WERI-Rb-1 (cell line): ENCODE data around the gene ZNF541.

Experiments used
- DNase-seq: peaks from one replicate; pipeline ENCODE4 v3.0.0-alpha.2; 2020
- H3K27ac ChIP-seq: fragments of 250-450 bp; sonication (Bioruptor Pico); 2 replicates; pipeline ENCODE4 v1.5.1; 2020; ENCODE audit warnings: mild to moderate bottlenecking, moderate library complexity
- H3K27me3 ChIP-seq: fragments of 250-450 bp; sonication (Bioruptor Pico); 2 replicates; pipeline ENCODE4 v1.5.1; 2021; ENCODE audit warnings: mild to moderate bottlenecking, low read depth, moderate library complexity; ENCODE audit not compliant: insufficient read depth, severe bottlenecking
- H3K36me3 ChIP-seq: fragments of 250-450 bp; sonication (Bioruptor Pico); 2 replicates; pipeline ENCODE4 v1.5.1; 2020; ENCODE audit warnings: mild to moderate bottlenecking, moderate library complexity
- H3K4me3 ChIP-seq: 2 replicates; pipeline ENCODE4 v1.5.1; 2011; ENCODE audit warnings: low read depth, mild to moderate bottlenecking, control low read depth, low read length
- H3K9me3 ChIP-seq: fragments of 250-450 bp; sonication (Bioruptor Pico); 2 replicates; pipeline ENCODE4 v1.5.1; 2021; ENCODE audit warnings: mild to moderate bottlenecking, moderate library complexity; ENCODE audit not compliant: severe bottlenecking
- TF ChIP-seq, protein P1 (sequence below): IDR thresholded peaks from 2 replicates; pipeline ENCODE4 v1.5.1; 2011; ENCODE audit warnings: low read depth, mild to moderate bottlenecking, control low read depth, inconsistent platforms, low read length

ZNF541 gene

DNA sequence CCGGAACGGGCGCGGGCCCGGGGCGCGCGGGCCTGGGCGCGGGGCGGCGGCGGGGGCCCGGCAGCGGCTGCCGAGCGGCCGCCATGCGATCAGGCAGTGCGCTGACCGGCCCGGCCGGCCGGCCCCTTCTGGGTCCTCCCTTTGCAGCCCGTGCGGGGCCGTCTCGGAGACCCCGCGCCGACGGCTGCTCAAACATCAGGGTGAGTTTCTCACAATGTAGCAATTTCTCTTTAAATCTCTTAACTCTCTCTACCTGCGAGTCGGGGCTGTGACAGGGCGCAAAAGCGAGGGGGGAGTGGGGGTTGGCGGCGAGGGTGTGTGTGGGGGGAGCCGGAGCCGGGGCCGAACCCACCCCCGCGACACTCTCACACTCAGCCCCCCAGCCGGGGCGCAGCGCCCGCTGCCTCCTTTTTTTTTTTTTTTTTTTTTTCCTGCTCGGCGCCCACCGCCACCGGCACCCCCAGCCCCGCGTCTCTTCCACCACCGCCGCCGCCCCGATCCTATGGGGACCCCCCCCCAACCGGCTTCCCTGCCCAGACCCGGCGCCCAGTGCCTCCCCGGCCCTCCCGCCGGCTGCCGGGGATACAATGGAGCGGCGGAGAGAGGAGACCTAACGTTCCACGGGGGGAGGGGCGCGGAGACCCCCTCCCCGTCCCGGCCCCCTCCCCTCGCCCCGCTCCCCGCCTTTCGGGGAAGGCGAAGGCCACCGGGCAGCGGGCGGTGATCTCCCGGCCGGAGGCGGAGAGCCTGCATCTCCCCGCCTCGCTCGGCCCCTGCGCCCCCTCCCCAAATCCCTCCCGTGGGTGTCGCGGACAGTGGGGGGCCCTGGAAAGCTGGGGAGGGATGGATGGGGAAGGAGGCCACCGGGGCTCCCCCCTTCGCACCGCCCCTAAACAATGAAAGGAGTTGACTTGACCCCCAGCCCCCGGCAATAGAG is 36.3 kb upstream of the ZNF541 start, which contains the start of gene BICRA:
Gene BICRA (plus strand): TSS at position 166 of the 937 bp plus-strand sequence. CDS start 64,441 bp downstream, outside the sequence.
- TF ChIP-seq, protein P1, sequence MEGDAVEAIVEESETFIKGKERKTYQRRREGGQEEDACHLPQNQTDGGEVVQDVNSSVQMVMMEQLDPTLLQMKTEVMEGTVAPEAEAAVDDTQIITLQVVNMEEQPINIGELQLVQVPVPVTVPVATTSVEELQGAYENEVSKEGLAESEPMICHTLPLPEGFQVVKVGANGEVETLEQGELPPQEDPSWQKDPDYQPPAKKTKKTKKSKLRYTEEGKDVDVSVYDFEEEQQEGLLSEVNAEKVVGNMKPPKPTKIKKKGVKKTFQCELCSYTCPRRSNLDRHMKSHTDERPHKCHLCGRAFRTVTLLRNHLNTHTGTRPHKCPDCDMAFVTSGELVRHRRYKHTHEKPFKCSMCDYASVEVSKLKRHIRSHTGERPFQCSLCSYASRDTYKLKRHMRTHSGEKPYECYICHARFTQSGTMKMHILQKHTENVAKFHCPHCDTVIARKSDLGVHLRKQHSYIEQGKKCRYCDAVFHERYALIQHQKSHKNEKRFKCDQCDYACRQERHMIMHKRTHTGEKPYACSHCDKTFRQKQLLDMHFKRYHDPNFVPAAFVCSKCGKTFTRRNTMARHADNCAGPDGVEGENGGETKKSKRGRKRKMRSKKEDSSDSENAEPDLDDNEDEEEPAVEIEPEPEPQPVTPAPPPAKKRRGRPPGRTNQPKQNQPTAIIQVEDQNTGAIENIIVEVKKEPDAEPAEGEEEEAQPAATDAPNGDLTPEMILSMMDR = no peak
- Histone ChIP-seq H3K9me3 (peaks cover 3% of the 10 kb centered on the region), H3K27me3 (no peaks in the 10 kb centered on the region), H3K4me3 (peak within 1 kb of the TSS; percentile 81), H3K27ac (peak within 1 kb of the TSS; percentile 96), H3K36me3 (peaks cover 5% of the 10 kb centered on the region)
- DNase-seq = peak; percentile 79

DNA sequence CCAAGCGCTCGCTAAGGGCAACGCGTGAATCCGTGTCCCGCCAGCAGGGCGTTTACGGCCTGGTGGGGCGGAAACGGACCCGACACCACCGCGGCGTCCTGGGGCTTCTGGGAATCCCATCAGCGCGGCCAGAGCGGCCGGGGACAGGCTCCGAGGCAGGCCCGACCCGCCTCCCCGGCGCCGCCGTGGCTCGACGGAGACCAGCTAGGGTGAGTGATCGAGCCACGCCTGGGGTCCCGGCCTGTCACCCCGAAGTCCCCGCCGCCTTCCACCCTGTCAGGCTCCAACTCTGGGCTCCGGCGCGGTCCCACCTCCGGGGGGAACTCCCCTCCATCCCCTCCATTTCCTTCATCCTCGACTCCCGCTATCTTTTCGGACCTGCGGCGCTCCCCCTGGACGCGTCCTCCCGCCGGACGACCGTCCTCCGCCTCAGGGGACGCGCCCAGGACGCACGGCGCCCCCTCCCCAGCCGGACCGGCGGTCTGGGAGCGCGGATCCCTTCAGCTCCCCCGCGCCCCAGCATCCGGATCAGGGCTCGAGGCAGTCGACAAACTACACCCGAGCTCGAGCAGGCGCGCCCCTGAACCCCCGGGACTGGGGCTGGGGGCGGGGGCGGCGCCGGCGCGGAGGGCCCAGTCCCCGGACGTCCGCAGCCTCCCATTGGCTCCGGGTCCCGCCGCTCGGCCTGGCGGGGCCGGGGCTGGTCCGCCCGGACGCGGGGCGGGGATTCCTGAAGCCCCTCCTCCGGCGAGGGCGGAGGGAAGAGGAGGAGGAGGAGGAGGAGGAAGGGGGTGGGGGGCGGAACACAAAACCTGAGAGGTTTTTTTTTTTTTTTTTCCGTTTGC is 35.3 kb upstream of the ZNF541 start:
- Histone ChIP-seq H3K9me3 (peaks cover 3% of the 10 kb centered on the region), H3K27me3 (no peaks in the 10 kb centered on the region), H3K27ac (peak overlapping the region; percentile 96), H3K36me3 (peaks cover 5% of the 10 kb centered on the region), H3K4me3 (peak overlapping the region; percentile 81)
- TF ChIP-seq, protein P1 = 0 out of 2 replicates have a peak, but pooled peaks have one; percentile 2
- peak; percentile 92 for DNase-seq

- Histone ChIP-seq H3K9me3 (peaks cover 3% of the 10 kb centered on the region), H3K27me3 (no peaks in the 10 kb centered on the region), H3K27ac (peak overlapping the region; percentile 96), H3K36me3 (peaks cover 5% of the 10 kb centered on the region), H3K4me3 (peak overlapping the region; percentile 81)
- no peak for DNase-seq
- TF ChIP-seq, protein P1 = no peak
Measured at GRCh38 chr19:47607564-47608073, 34.7 kb upstream of the ZNF541 start.

DNA sequence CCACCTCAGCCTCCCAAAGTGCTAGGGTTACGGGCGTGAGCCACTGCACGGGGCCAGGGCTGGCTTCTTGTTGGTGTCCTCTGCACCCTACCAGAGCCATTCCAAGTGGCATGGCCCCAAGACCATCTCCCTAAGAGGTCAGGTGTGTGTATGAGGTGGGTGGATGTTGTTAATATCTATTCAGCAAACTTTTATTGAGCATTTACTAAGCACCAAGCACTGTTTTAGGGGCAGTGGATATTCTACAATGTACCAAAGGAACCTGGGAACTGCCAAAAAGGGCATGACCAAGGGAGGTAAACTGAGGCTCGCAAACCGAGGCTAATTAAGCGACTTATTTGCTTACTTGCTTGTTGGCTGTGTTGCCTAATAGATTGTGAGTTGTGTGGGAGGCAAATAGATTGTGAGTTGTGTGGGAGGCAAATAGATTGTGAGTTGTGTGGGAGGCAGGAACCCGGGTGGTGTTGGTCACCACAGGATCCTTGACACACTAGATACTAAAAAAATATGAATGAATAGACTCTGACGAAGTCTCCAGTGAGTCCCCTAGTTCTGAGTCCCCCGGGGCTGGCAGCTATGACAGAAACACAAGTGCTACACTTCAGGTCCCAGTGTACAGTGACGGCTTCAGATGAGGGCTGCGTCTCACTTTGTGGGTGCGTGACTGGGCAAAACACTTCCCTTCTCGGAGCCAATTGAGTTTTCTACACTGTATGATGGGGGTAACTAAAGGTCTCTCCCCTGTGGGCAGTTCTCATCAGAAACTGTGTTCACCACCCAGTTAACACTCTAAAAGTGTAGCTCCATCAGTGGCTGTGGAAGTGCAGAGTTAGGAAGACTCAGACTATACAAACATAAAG is 31.0 kb upstream of the ZNF541 start:
- no peak overlapping the region for H3K4me3 ChIP-seq
- H3K9me3 ChIP-seq = peaks cover 5% of the 10 kb centered on the region
- H3K36me3 ChIP-seq = no peaks in the 10 kb centered on the region
- H3K27ac ChIP-seq = no peak overlapping the region
- DNase-seq = no peak
- H3K27me3 ChIP-seq = no peaks in the 10 kb centered on the region
- TF ChIP-seq, protein P1 = no peak
